H1 (cell line): Measurements from ENCODE around the gene ABLIM1. TPM values are rescaled to one million over a fixed set of nuclear protein-coding genes. Genes with fewer than 3 reads are reported as not detected.

Experiments
- BRCA1 ChIP-seq: IDR thresholded peaks from 2 replicates; pipeline ENCODE4 v1.6.1; 2012; ENCODE audit warnings: low read depth, low read length, improper control_type of control experiment
- CHD7 ChIP-seq: fragments of 300-600 bp; sonication (generic); IDR thresholded peaks from 2 replicates; pipeline ENCODE4 v1.7.1; 2012; ENCODE audit warnings: low read length, moderate library complexity, mild to moderate bottlenecking, inconsistent platforms; ENCODE audit not compliant: insufficient replicate concordance
- RAD21 ChIP-seq, 2 experiments: IDR thresholded peaks in 1 of 2; conservative IDR thresholded peaks in 1 of 2; 2 replicates each; pipeline ENCODE4 v1.6.1; 2011; ENCODE audit warnings: low read depth in 2 of 2, low read length in 2 of 2, improper control_type of control experiment in 1 of 2, inconsistent platforms in 1 of 2, mild to moderate bottlenecking in 1 of 2, moderate library complexity in 1 of 2
- polyA plus RNA-seq, 7 experiments: library from polyadenylated mRNA; depleted of rRNA in 3 of 7; stranded (reverse) in 5 of 7; unstranded in 2 of 7; fragments of >200 nt in 5 of 7; fragments of 200-250 nt in 2 of 7; gene quantifications; 1 replicate in 5 of 7; 2 replicates in 1 of 7; 4 replicates in 1 of 7; pipeline versions ENCODE4 v1.2.1 to v1.2.3, GENCODE V29; 2011 to 2013; ENCODE audit warnings: missing spikeins in 2 of 7, mixed read lengths in 2 of 7
- total RNA-seq: library from RNA; stranded (reverse); fragmentation: NEBNext Ultra II Directional; extraction: Animal tissue kit (Norgen Biotek cat#: 25700); gene quantifications from 2 replicates; pipeline ENCODE4 v1.2.1, GENCODE V29; 2021

The ABLIM1 gene
- total and polyA plus RNA-seq, 2 of the 8 experiments (the other 6 are each of a cell fraction or from before 2014, with no cell fraction given) = 51.2 to 51.7 TPM

DNA sequence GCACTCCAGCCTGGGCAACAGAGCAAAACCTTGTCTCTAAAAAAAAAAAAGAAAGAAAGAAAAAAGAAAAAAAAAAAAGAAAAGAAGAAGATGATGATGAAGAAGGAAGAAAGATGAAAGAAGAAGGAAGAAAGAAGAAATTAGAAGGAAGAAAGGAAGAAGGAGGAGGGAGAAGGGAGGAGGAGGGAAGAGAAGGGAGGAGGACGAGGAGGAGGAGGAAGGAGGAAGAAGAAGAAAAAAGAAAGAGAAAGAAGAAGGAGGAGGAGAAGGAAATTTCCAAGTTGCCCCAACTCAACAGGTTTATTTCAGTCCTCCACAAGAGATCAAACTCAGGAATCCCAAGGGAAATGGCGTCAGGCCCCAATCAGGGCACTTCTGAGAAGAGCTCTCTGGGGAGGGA, 115.7 kb downstream of the ABLIM1 start (continued):
- TF ChIP-seq CHD7 (no peak), BRCA1 (no peak), RAD21 (IDR thresholded peaks at IDR 0.05 in 1 of 2, conservative IDR thresholded peaks at IDR 0.05 in 1 of 2; ENCODE audit: low read depth in 2 of 2, low read length in 2 of 2) (no peak)
